Esophagus squamous epithelium (tissue), 4 donors: ENCODE results near the gene NTF3.

Experiments used
- POLR2A ChIP-seq, 4 donors: fragments of 450-650 bp; IDR thresholded peaks; one replicate each; pipeline ENCODE4 v1.6.1; 2017; ENCODE audit warnings: antibody characterized with exemption in 4 of 4, mild to moderate bottlenecking in 4 of 4, moderate library complexity in 3 of 4
- TF ChIP-seq, protein P1 (sequence below), 6 experiments: fragments of 450-650 bp in 4 of 6; fragments of 200-600 bp in 2 of 6; sonication (generic) in 2 of 6; IDR thresholded peaks; one replicate each; pipeline ENCODE4 v1.5.1; 2016 to 2019; ENCODE audit warnings: antibody characterized with exemption in 6 of 6, mild to moderate bottlenecking in 4 of 6, moderate library complexity in 4 of 6

- TF ChIP-seq, protein P1, sequence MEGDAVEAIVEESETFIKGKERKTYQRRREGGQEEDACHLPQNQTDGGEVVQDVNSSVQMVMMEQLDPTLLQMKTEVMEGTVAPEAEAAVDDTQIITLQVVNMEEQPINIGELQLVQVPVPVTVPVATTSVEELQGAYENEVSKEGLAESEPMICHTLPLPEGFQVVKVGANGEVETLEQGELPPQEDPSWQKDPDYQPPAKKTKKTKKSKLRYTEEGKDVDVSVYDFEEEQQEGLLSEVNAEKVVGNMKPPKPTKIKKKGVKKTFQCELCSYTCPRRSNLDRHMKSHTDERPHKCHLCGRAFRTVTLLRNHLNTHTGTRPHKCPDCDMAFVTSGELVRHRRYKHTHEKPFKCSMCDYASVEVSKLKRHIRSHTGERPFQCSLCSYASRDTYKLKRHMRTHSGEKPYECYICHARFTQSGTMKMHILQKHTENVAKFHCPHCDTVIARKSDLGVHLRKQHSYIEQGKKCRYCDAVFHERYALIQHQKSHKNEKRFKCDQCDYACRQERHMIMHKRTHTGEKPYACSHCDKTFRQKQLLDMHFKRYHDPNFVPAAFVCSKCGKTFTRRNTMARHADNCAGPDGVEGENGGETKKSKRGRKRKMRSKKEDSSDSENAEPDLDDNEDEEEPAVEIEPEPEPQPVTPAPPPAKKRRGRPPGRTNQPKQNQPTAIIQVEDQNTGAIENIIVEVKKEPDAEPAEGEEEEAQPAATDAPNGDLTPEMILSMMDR (IDR thresholded peaks at IDR 0.05): no peak
- no peak for TF ChIP-seq POLR2A (IDR thresholded peaks at IDR 0.05)
Observed at GRCh38 chr12:5396541-5396940, 35.4 kb upstream of the NTF3 start.
